Measurements from ENCODE around the gene PER1.

The PER1 gene, protein sequence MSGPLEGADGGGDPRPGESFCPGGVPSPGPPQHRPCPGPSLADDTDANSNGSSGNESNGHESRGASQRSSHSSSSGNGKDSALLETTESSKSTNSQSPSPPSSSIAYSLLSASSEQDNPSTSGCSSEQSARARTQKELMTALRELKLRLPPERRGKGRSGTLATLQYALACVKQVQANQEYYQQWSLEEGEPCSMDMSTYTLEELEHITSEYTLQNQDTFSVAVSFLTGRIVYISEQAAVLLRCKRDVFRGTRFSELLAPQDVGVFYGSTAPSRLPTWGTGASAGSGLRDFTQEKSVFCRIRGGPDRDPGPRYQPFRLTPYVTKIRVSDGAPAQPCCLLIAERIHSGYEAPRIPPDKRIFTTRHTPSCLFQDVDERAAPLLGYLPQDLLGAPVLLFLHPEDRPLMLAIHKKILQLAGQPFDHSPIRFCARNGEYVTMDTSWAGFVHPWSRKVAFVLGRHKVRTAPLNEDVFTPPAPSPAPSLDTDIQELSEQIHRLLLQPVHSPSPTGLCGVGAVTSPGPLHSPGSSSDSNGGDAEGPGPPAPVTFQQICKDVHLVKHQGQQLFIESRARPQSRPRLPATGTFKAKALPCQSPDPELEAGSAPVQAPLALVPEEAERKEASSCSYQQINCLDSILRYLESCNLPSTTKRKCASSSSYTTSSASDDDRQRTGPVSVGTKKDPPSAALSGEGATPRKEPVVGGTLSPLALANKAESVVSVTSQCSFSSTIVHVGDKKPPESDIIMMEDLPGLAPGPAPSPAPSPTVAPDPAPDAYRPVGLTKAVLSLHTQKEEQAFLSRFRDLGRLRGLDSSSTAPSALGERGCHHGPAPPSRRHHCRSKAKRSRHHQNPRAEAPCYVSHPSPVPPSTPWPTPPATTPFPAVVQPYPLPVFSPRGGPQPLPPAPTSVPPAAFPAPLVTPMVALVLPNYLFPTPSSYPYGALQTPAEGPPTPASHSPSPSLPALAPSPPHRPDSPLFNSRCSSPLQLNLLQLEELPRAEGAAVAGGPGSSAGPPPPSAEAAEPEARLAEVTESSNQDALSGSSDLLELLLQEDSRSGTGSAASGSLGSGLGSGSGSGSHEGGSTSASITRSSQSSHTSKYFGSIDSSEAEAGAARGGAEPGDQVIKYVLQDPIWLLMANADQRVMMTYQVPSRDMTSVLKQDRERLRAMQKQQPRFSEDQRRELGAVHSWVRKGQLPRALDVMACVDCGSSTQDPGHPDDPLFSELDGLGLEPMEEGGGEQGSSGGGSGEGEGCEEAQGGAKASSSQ (N-terminal part only)

DNA sequence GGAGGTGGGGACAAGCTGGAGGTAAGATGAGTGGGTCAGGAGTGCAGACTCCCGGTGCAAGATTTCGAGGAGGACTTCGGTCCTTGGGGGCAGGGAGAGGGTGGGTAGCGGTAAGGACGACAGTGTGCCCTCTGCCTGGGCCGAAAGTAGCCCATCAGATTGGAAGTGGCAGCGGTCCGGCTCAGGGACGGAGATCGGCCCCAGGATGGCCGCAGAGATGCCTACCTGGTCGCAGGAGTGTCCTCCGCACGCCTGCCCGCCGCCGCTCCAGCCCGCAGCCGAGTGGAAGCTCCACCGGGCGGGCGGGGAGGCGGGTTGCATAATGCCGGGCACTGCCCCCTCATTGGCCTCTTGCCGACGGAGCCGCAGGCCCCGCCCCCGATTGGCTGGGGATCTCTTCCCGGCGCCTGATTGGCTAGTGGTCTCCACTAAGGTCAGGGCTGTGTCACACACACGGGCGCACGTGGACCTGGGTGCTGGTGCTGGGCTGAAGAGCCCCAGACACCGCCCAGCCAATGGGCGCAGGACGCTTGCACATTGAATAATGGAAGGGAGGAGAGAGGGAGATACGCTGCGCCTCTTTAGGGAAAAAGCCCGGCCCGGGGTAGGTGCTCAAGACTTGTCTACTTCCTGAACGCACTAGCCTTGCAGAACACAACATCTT lies at the start of gene PER1:
TSS of gene PER1 (minus strand) at position 293 of the 664 bp plus-strand sequence. CDS start 1,698 bp downstream, outside the sequence.
- Histone ChIP-seq H3K4me2 (ENCODE audit: low read depth, low read length, poor library complexity, severe bottlenecking) (peak within 1 kb of the TSS; percentile 97), H3K9me3 (ENCODE audit: insufficient read depth, low read depth, low read length) (no peaks in the 10 kb centered on the region), H3F3A (ENCODE audit: low read depth) (no peaks in the 10 kb centered on the region), H3K9me2 (replicated peaks; ENCODE audit: low read depth, low read length) (no peaks in the 10 kb centered on the region), H3K4me3 (ENCODE audit: low read length, poor library complexity, severe bottlenecking) (peak within 1 kb of the TSS; percentile 87), H2AFZ (ENCODE audit: low read length) (peak within 1 kb of the TSS; percentile 68), H4K20me1 (ENCODE audit: insufficient read depth, low read length, poor library complexity, severe bottlenecking) (peaks cover 15% of the 10 kb centered on the region), H3K9ac (ENCODE audit: low read depth, low read length, poor library complexity, severe bottlenecking) (peak within 1 kb of the TSS; percentile 77), H3K36me3 (ENCODE audit: insufficient read depth, low read length) (peaks cover 16% of the 10 kb centered on the region; the same call in 1 of the 2 replicates), H3K79me2 (ENCODE audit: insufficient read depth, low read length) (peaks cover 11% of the 10 kb centered on the region; the same call in 1 of the 2 replicates), H3K4me1 (ENCODE audit: insufficient read depth, low read length, poor library complexity, severe bottlenecking) (peaks cover 34% of the 10 kb centered on the region), H3K27me3 (ENCODE audit: insufficient read depth, low read length, poor library complexity, severe bottlenecking) (no peaks in the 10 kb centered on the region)
- TF ChIP-seq, protein P1, sequence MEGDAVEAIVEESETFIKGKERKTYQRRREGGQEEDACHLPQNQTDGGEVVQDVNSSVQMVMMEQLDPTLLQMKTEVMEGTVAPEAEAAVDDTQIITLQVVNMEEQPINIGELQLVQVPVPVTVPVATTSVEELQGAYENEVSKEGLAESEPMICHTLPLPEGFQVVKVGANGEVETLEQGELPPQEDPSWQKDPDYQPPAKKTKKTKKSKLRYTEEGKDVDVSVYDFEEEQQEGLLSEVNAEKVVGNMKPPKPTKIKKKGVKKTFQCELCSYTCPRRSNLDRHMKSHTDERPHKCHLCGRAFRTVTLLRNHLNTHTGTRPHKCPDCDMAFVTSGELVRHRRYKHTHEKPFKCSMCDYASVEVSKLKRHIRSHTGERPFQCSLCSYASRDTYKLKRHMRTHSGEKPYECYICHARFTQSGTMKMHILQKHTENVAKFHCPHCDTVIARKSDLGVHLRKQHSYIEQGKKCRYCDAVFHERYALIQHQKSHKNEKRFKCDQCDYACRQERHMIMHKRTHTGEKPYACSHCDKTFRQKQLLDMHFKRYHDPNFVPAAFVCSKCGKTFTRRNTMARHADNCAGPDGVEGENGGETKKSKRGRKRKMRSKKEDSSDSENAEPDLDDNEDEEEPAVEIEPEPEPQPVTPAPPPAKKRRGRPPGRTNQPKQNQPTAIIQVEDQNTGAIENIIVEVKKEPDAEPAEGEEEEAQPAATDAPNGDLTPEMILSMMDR (conservative IDR thresholded peaks at IDR 0.05; ENCODE audit: low read length), result no peak
- TF ChIP-seq EZH2phosphoT487 (IDR thresholded peaks at IDR 0.05; ENCODE audit: borderline replicate concordance), result no peak

DNA sequence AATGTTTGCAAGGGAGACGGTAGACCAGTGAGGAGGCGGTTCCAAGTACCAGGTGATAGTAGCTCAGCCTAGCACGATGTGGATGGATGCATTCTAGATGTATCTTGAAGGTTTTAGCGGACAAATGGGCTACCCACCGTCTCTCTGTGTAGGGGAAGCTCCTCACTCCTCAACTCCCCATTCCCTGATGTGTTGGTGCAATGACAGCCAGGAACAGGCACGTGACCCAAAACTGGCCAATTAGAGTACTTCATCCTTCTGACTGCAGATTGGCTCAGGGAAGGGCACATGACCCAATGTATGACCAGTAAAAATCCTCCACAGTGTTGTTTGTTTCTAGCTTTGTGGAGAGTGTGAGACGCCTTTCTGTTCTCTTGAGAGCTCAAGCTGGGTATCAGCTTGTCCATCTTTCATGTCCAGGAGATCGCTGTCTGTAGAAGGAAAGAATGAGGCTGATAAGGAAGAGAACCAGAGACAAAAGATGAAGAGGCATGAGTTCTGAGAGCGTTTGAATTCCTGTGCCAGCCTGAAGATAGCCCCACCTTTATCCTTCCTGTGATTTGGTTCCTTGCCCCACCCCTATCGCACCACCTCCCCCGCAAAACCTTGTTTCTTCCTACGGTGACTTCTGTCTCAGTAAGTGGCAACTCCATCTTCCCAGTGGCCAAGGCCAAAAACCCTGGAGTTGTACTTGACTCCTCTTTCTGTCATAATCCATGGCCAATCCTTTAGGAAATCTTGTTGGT lies 40.0 kb upstream of the PER1 start:
- no peaks in the 10 kb centered on the region for H3K9me3 ChIP-seq (ENCODE audit: insufficient read depth, low read depth, low read length)
- TF ChIP-seq, protein P1 (conservative IDR thresholded peaks at IDR 0.05; ENCODE audit: low read length), result no peak
- TF ChIP-seq EZH2phosphoT487 (IDR thresholded peaks at IDR 0.05; ENCODE audit: borderline replicate concordance), result no peak
- peak overlapping the region; percentile 62 for H2AFZ ChIP-seq (ENCODE audit: low read length)
- no peaks in the 10 kb centered on the region for H3K9me2 ChIP-seq (replicated peaks; ENCODE audit: low read depth, low read length)
- H3K9ac ChIP-seq (ENCODE audit: low read depth, low read length, poor library complexity, severe bottlenecking), result peak overlapping the region; percentile 67
- H4K20me1 ChIP-seq (ENCODE audit: insufficient read depth, low read length, poor library complexity, severe bottlenecking), result peaks cover 5% of the 10 kb centered on the region
- H3K4me3 ChIP-seq (ENCODE audit: low read length, poor library complexity, severe bottlenecking), result peak overlapping the region; percentile 72
- peaks cover 11% of the 10 kb centered on the region for H3F3A ChIP-seq (ENCODE audit: low read depth)
- peaks cover 32% of the 10 kb centered on the region for H3K4me1 ChIP-seq (ENCODE audit: insufficient read depth, low read length, poor library complexity, severe bottlenecking)
- no peaks in the 10 kb centered on the region for H3K36me3 ChIP-seq (ENCODE audit: insufficient read depth, low read length)
- H3K79me2 ChIP-seq (ENCODE audit: insufficient read depth, low read length), result peaks cover 13% of the 10 kb centered on the region; the same call in 1 of the 2 replicates
- peak overlapping the region; percentile 94 for H3K4me2 ChIP-seq (ENCODE audit: low read depth, low read length, poor library complexity, severe bottlenecking)
- H3K27me3 ChIP-seq (ENCODE audit: insufficient read depth, low read length, poor library complexity, severe bottlenecking), result no peaks in the 10 kb centered on the region

Measured in Loucy (cell line).